ENCODE measurements around the gene PATJ.
A peak's percentile ranks its signal among the peaks of the same experiment; 100 is the strongest.

Gene PATJ

GRCh38 chr1:61732726-61733125, 9.6 kb upstream of the PATJ start:
- no peak for ATAC-seq (replicated peaks)
- Mint-ChIP-seq H3K9me3 (no peaks in the 10 kb centered on the region), H3K27me3 (no peaks in the 10 kb centered on the region)

GRCh38 chr1:61740751-61741700, 1.3 kb upstream of the PATJ start:
- no peaks in the 10 kb centered on the region for H3K27me3 Mint-ChIP-seq
- H3K4me1 Mint-ChIP-seq (ENCODE audit: low read depth in 2 of 2) = peaks cover 9 to 18% of the 10 kb centered on the region in 2 donors
- peak overlapping the region; percentile 89 to 90 for H3K27ac Mint-ChIP-seq
- H3K36me3 Mint-ChIP-seq (ENCODE audit: insufficient read depth) = peaks cover 5% of the 10 kb centered on the region
- ATAC-seq (replicated peaks) (no peak), DNase-seq (no peak)
- H3K4me3 Mint-ChIP-seq = peak overlapping the region; percentile 84 to 92
- no peaks in the 10 kb centered on the region for H3K9me3 Mint-ChIP-seq

More at GRCh38 chr1:61732726-61733125, 9.6 kb upstream of the PATJ start:
- no peaks in the 10 kb centered on the region for H3K4me1 Mint-ChIP-seq (ENCODE audit: low read depth in 2 of 2)
- no peak overlapping the region for H3K27ac Mint-ChIP-seq
- no peaks in the 10 kb centered on the region for H3K36me3 Mint-ChIP-seq (ENCODE audit: insufficient read depth)
- H3K4me3 Mint-ChIP-seq = no peak overlapping the region
- DNase-seq = no peak

- Mint-ChIP-seq H3K4me1 (ENCODE audit: low read depth in 2 of 2) (peaks cover 9 to 21% of the 10 kb centered on the region in 2 donors), H3K36me3 (ENCODE audit: insufficient read depth) (peaks cover 5% of the 10 kb centered on the region), H3K27me3 (no peaks in the 10 kb centered on the region), H3K4me3 (peak overlapping the region; percentile 84 to 92), H3K9me3 (no peaks in the 10 kb centered on the region), H3K27ac (peak overlapping the region in 1 of 2 donors; percentile 20)
- ATAC-seq (replicated peaks) (peak; percentile 67), DNase-seq (peak in 1 of 3 experiments; percentile 20)
Observed at GRCh38 chr1:61742620-61743430, 545 bp downstream of the PATJ start.

- ATAC-seq (replicated peaks) (no peak), DNase-seq (no peak)
- peaks cover 5% of the 10 kb centered on the region for H3K36me3 Mint-ChIP-seq (ENCODE audit: insufficient read depth)
- peak overlapping the region in 1 of 2 donors; percentile 20 for H3K27ac Mint-ChIP-seq
- no peaks in the 10 kb centered on the region for H3K27me3 Mint-ChIP-seq
- peaks cover 9 to 21% of the 10 kb centered on the region in 2 donors for H3K4me1 Mint-ChIP-seq (ENCODE audit: low read depth in 2 of 2)
- H3K4me3 Mint-ChIP-seq = peak overlapping the region; percentile 73 to 84
- no peaks in the 10 kb centered on the region for H3K9me3 Mint-ChIP-seq
Observed at GRCh38 chr1:61743431-61743705, 1.1 kb downstream of the PATJ start.

- Mint-ChIP-seq H3K36me3 (ENCODE audit: insufficient read depth) (peaks cover 5% of the 10 kb centered on the region), H3K4me3 (peak overlapping the region; percentile 73 to 84), H3K9me3 (no peaks in the 10 kb centered on the region), H3K4me1 (ENCODE audit: low read depth in 2 of 2) (peaks cover 9 to 21% of the 10 kb centered on the region in 2 donors), H3K27me3 (no peaks in the 10 kb centered on the region), H3K27ac (peak overlapping the region in 1 of 2 donors; percentile 20)
- DNase-seq (no peak), ATAC-seq (replicated peaks) (no peak)
Observed at GRCh38 chr1:61743716-61744580, 1.7 kb downstream of the PATJ start.

- DNase-seq (no peak), ATAC-seq (replicated peaks) (no peak)
- no peak overlapping the region for H3K27ac Mint-ChIP-seq
Observed at GRCh38 chr1:61746813-61747212, 4.5 kb downstream of the PATJ start.

GRCh38 chr1:61748566-61748965, 6.3 kb downstream of the PATJ start:
- Mint-ChIP-seq H3K4me3 (no peak overlapping the region), H3K4me1 (ENCODE audit: low read depth in 2 of 2) (peaks cover 0 to 8% of the 10 kb centered on the region in 2 donors), H3K36me3 (ENCODE audit: insufficient read depth) (peaks cover 3% of the 10 kb centered on the region), H3K27ac (no peak overlapping the region), H3K27me3 (no peaks in the 10 kb centered on the region), H3K9me3 (no peaks in the 10 kb centered on the region)
- DNase-seq (no peak), ATAC-seq (replicated peaks) (no peak)

More at GRCh38 chr1:61746813-61747212, 4.5 kb downstream of the PATJ start:
- Mint-ChIP-seq H3K36me3 (ENCODE audit: insufficient read depth) (peaks cover 3% of the 10 kb centered on the region), H3K4me3 (no peak overlapping the region), H3K4me1 (ENCODE audit: low read depth in 2 of 2) (peaks cover 3 to 15% of the 10 kb centered on the region in 2 donors), H3K27me3 (no peaks in the 10 kb centered on the region), H3K9me3 (no peaks in the 10 kb centered on the region)

- DNase-seq = no peak
- Mint-ChIP-seq H3K27ac (no peak overlapping the region), H3K4me3 (no peak overlapping the region), H3K4me1 (ENCODE audit: low read depth in 2 of 2) (peaks cover 0 to 3% of the 10 kb centered on the region in 2 donors), H3K36me3 (ENCODE audit: insufficient read depth) (peaks cover 3% of the 10 kb centered on the region), H3K27me3 (no peaks in the 10 kb centered on the region), H3K9me3 (no peaks in the 10 kb centered on the region)
- ATAC-seq (replicated peaks) = no peak
Observed at GRCh38 chr1:61749574-61749973, 7.3 kb downstream of the PATJ start.

GRCh38 chr1:61752921-61753389, 10.7 kb downstream of the PATJ start:
- no peak overlapping the region for H3K27ac Mint-ChIP-seq
- no peaks in the 10 kb centered on the region for H3K4me1 Mint-ChIP-seq (ENCODE audit: low read depth in 2 of 2)
- DNase-seq = no peak
- H3K36me3 Mint-ChIP-seq (ENCODE audit: insufficient read depth) = peaks cover 3% of the 10 kb centered on the region
- H3K9me3 Mint-ChIP-seq = no peaks in the 10 kb centered on the region
- no peak for ATAC-seq (replicated peaks)
- no peaks in the 10 kb centered on the region for H3K27me3 Mint-ChIP-seq
- H3K4me3 Mint-ChIP-seq = no peak overlapping the region

GRCh38 chr1:61753998-61754508, 11.8 kb downstream of the PATJ start:
- H3K4me1 Mint-ChIP-seq (ENCODE audit: low read depth in 2 of 2) = no peaks in the 10 kb centered on the region
- DNase-seq (no peak), ATAC-seq (replicated peaks) (no peak)
- peak overlapping the region in 1 of 2 donors; percentile 38 for H3K27ac Mint-ChIP-seq
- H3K27me3 Mint-ChIP-seq = no peaks in the 10 kb centered on the region
- no peak overlapping the region for H3K4me3 Mint-ChIP-seq
- H3K9me3 Mint-ChIP-seq = no peaks in the 10 kb centered on the region
- peaks cover 3% of the 10 kb centered on the region for H3K36me3 Mint-ChIP-seq (ENCODE audit: insufficient read depth)

GRCh38 chr1:61754545-61754944, 12.3 kb downstream of the PATJ start:
- H3K27ac Mint-ChIP-seq = peak overlapping the region in 1 of 2 donors; percentile 38
- H3K9me3 Mint-ChIP-seq = no peaks in the 10 kb centered on the region
- no peak for ATAC-seq (replicated peaks)
- peaks cover 7% of the 10 kb centered on the region for H3K36me3 Mint-ChIP-seq (ENCODE audit: insufficient read depth)
- DNase-seq = no peak
- no peak overlapping the region for H3K4me3 Mint-ChIP-seq
- no peaks in the 10 kb centered on the region for H3K4me1 Mint-ChIP-seq (ENCODE audit: low read depth in 2 of 2)
- H3K27me3 Mint-ChIP-seq = no peaks in the 10 kb centered on the region

GRCh38 chr1:61756773-61757172, 14.5 kb downstream of the PATJ start:
- Mint-ChIP-seq H3K27me3 (no peaks in the 10 kb centered on the region), H3K4me1 (ENCODE audit: low read depth in 2 of 2) (peaks cover 0 to 2% of the 10 kb centered on the region in 2 donors), H3K4me3 (no peak overlapping the region), H3K27ac (no peak overlapping the region), H3K9me3 (no peaks in the 10 kb centered on the region), H3K36me3 (ENCODE audit: insufficient read depth) (peaks cover 14% of the 10 kb centered on the region)
- DNase-seq = no peak
- no peak for ATAC-seq (replicated peaks)

- no peaks in the 10 kb centered on the region for H3K9me3 Mint-ChIP-seq
- H3K27ac Mint-ChIP-seq = no peak overlapping the region
- DNase-seq = no peak
- peaks cover 11% of the 10 kb centered on the region for H3K36me3 Mint-ChIP-seq (ENCODE audit: insufficient read depth)
- H3K4me1 Mint-ChIP-seq (ENCODE audit: low read depth in 2 of 2) = peaks cover 0 to 2% of the 10 kb centered on the region in 2 donors
- H3K27me3 Mint-ChIP-seq = no peaks in the 10 kb centered on the region
- no peak for ATAC-seq (replicated peaks)
- no peak overlapping the region for H3K4me3 Mint-ChIP-seq
Observed at GRCh38 chr1:61757950-61758349, 15.7 kb downstream of the PATJ start.
